ENCODE measurements around the gene TLL1.

- TF ChIP-seq POLR2A (IDR thresholded peaks at IDR 0.05; ENCODE audit: low read length): no peak
- no peak for TF ChIP-seq GATA1 (IDR thresholded peaks at IDR 0.05; ENCODE audit: low read depth, low read length)
Measured at GRCh38 chr4:166017804-166018203, 144.8 kb downstream of the TLL1 start.

Data from erythroblast (primary cell).